Measurements from ENCODE around the gene BRD3OS. TPM values are rescaled to one million over a fixed set of nuclear protein-coding genes. Genes with fewer than 3 reads are reported as not detected.

The BRD3OS gene
- total and polyA plus RNA-seq, 2 experiments from 2014 or later = 36.3 to 36.6 TPM

DNA sequence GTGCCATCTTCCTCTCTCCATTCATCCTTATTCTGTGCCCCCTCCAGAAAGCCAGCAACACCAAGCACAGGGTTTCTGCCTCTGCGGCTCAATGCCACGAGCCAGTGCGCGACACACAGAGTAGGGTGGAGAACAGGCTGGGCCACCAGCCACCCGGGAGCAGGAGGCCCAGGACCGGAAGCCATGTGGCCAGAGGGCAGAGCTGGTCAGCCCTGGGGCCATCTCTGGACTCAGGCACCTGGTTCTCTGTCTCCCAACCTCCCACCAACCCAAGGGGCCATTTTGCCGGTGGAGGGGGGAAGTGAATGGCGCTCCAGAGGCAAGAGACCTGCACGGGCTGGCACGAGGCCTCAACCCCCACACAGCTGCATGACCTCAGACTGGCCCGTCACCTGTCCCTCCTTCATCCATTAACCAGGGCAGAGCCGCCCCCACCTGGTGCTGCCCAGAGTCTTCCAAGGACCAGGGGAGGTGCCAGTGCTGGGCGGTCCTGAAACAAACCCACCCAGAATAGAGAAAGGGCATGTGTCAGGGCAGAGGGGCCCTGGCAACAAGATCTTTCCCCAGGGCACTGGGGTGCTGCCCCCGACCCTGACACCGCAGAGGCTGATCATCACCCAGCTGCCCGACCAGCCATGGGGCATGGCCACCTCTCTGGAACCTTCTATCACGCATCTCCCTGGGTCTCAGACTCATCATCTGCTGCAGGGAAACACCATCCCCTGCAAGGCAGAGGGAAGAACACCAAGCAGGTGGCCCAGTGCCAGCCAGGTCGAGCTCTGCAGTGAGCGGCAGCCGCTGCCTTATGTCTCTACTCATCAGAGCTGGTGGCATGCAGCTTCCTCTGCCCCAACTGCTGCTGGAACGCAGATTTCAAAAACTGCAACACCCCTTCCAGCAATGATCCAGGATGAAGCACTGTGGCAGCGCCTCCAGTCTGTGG lies 45.1 kb upstream of the BRD3OS start:
- Histone ChIP-seq H3K4me3 (no peak overlapping the region), H3F3A (ENCODE audit: insufficient read depth) (no peaks in the 10 kb centered on the region), H3K79me2 (ENCODE audit: insufficient read depth) (peaks cover 97% of the 10 kb centered on the region), H3K9me2 (ENCODE audit: insufficient read depth) (no peaks in the 10 kb centered on the region), H3K27me3 (replicated peaks; ENCODE audit: insufficient read depth) (no peaks in the 10 kb centered on the region), H3K36me3 (ENCODE audit: low read depth) (no peaks in the 10 kb centered on the region), H3K27ac (no peak overlapping the region), H3K4me2 (ENCODE audit: unreplicated experiment) (no peak overlapping the region), H2AFZ (peak overlapping the region; percentile 48; the same call in 1 of the 2 replicates), H3K9me3 (ENCODE audit: low read depth) (no peaks in the 10 kb centered on the region), H3K4me1 (ENCODE audit: insufficient read depth) (peaks cover 10% of the 10 kb centered on the region; the same call in 1 of the 2 replicates), H3K9ac (peak overlapping the region; percentile 28; the same call in 1 of the 2 replicates), H4K20me1 (ENCODE audit: insufficient read depth) (no peaks in the 10 kb centered on the region)
- DNase-seq = no peak
- TF ChIP-seq EZH2phosphoT487 (IDR thresholded peaks at IDR 0.05; ENCODE audit: insufficient read depth, low read depth) = no peak
- in situ Hi-C loops (cut with MboI) = no loop called here
- WGBS, 2 experiments (ENCODE audit: low coverage in 1 of 2, low lambda C conversion rate in 2 of 2, missing lambda C conversion rate in 2 of 2) = 80 to 83% methylated on average over 20 to 22 of the region's 22 CpGs

DNA sequence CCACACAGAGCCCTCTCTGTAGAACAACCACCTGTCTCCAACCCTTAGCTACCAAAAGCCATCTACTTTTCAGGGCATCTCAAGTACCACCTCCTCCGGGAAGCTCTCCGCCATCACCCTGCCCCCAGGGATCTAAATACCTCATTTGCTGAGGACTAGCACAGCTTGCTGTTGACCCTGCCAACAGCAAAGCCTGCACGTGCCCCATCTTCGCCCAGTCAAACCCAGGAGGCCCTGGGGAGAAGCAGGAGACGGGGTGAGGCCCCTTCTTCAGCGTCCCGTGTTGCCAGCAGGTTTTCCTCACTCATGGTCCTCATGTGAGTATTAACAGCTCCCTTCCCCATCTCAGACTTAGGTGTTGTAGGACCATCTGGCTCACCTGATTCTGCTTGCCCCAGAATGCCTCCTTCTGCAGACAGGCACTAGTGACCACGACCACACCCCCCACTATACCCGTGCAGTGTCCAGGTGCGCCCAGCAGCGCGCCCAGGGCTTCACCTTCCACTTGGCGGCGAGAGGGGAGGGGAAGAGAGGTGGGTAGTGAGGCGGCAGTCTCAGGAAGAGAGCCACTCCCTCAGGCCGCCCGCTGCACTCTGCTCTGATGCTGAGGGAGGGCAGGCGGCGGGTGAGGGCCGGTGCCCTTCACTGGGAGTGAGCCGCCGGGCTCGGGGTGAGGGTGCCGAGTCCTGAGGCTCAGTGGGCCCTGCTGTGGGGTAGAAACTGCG lies 44.3 kb upstream of the BRD3OS start:
- in situ Hi-C loops (cut with MboI) = no loop called here
- Histone ChIP-seq H4K20me1 (ENCODE audit: insufficient read depth) (no peaks in the 10 kb centered on the region; the same call in 1 of the 2 replicates), H2AFZ (no peak overlapping the region), H3K27me3 (replicated peaks; ENCODE audit: insufficient read depth) (no peaks in the 10 kb centered on the region), H3K9me3 (ENCODE audit: low read depth) (no peaks in the 10 kb centered on the region), H3F3A (ENCODE audit: insufficient read depth) (no peaks in the 10 kb centered on the region), H3K4me3 (no peak overlapping the region), H3K27ac (no peak overlapping the region), H3K4me2 (ENCODE audit: unreplicated experiment) (no peak overlapping the region), H3K9me2 (ENCODE audit: insufficient read depth) (no peaks in the 10 kb centered on the region), H3K79me2 (ENCODE audit: insufficient read depth) (peaks cover 97% of the 10 kb centered on the region), H3K9ac (no peak overlapping the region), H3K4me1 (ENCODE audit: insufficient read depth) (peaks cover 10% of the 10 kb centered on the region; the same call in 1 of the 2 replicates), H3K36me3 (ENCODE audit: low read depth) (no peaks in the 10 kb centered on the region)
- TF ChIP-seq EZH2 (IDR thresholded peaks at IDR 0.05; ENCODE audit: insufficient read depth, poor library complexity, severe bottlenecking) (no peak), EZH2phosphoT487 (IDR thresholded peaks at IDR 0.05; ENCODE audit: insufficient read depth, low read depth) (no peak)
- 89 to 91% methylated on average over 25 of the region's 25 CpGs for WGBS, 2 experiments (ENCODE audit: low coverage in 1 of 2, low lambda C conversion rate in 2 of 2, missing lambda C conversion rate in 2 of 2)
- DNase-seq = no peak

DNA sequence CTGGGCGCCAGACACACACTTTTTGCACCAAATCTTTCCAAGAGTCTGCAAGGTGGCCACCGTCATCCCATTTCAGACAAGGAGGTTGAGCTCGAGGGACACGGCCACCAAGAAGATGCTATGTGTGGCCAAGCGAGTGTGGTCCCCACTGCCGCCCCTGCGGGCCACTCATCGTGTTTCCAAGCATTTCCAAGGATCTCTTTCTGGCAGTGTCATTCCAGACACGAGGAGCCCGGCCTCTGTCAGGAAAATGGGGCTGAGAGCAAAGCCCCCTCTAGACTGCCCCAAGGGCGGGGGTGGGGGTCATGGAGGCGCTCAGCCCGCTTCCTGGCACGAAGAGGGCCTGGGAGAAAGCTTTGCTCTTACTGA lies 43.7 kb upstream of the BRD3OS start:
- H2AFZ ChIP-seq = no peak overlapping the region
- 95% methylated on average over 13 to 14 of the region's 14 CpGs for WGBS, 2 experiments (ENCODE audit: low coverage in 1 of 2, low lambda C conversion rate in 2 of 2, missing lambda C conversion rate in 2 of 2)
- no peaks in the 10 kb centered on the region for H3K27me3 ChIP-seq (replicated peaks; ENCODE audit: insufficient read depth)
- H3K79me2 ChIP-seq (ENCODE audit: insufficient read depth) = peaks cover 97% of the 10 kb centered on the region
- no peak overlapping the region for H3K27ac ChIP-seq
- in situ Hi-C loops (cut with MboI) = no loop called here
- no peak overlapping the region for H3K4me2 ChIP-seq (ENCODE audit: unreplicated experiment)
- H4K20me1 ChIP-seq (ENCODE audit: insufficient read depth) = no peaks in the 10 kb centered on the region; the same call in 1 of the 2 replicates
- DNase-seq = no peak
- no peak for TF ChIP-seq EZH2 (IDR thresholded peaks at IDR 0.05; ENCODE audit: insufficient read depth, poor library complexity, severe bottlenecking)
- no peak for TF ChIP-seq EZH2phosphoT487 (IDR thresholded peaks at IDR 0.05; ENCODE audit: insufficient read depth, low read depth)
- no peak overlapping the region for H3K9ac ChIP-seq
- H3K9me2 ChIP-seq (ENCODE audit: insufficient read depth) = no peaks in the 10 kb centered on the region
- H3F3A ChIP-seq (ENCODE audit: insufficient read depth) = no peaks in the 10 kb centered on the region
- no peak overlapping the region for H3K4me3 ChIP-seq
- peaks cover 10% of the 10 kb centered on the region; the same call in 1 of the 2 replicates for H3K4me1 ChIP-seq (ENCODE audit: insufficient read depth)
- no peaks in the 10 kb centered on the region for H3K36me3 ChIP-seq (ENCODE audit: low read depth)
- H3K9me3 ChIP-seq (ENCODE audit: low read depth) = no peaks in the 10 kb centered on the region

DNA sequence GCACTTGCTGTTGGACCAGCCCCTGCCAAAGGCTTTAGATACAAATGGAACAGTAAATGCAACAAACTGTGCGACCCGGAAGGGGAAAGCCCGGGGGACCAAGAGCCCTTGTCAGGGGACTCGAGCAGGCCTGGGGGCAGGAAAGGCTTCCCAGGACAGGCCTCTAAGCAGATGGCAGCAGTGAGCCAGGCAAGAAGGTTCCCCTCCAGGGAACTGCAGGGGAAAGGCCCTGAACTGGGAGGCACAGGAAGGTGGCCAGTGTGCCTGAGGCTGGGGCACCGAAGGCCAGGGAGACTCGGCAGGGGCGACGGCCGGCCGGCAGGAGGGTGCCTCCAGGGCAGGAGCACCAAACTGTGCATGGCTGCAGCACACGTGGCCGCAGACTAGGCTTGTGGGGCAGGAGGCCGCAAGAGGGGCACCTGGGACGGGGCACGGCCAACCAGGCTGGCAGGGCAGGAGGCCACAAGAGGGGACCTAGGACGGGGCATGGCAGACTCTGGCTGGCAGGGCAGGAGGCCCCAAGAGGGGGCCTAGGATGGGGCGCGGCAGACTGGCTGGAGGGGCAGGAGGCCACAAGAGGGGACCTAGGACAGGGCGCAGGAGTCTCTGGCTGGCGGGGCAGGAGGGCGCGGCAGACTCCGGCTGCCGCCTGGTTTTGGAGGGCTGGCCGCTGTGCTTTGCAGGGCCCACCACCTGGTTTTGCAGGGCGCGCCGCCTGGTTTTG lies 43.2 kb upstream of the BRD3OS start:
- H2AFZ ChIP-seq = no peak overlapping the region
- H3K9ac ChIP-seq = no peak overlapping the region
- no peak for DNase-seq
- H3K27me3 ChIP-seq (replicated peaks; ENCODE audit: insufficient read depth) = no peaks in the 10 kb centered on the region
- H3K9me2 ChIP-seq (ENCODE audit: insufficient read depth) = no peaks in the 10 kb centered on the region
- peaks cover 10% of the 10 kb centered on the region; the same call in 1 of the 2 replicates for H3K4me1 ChIP-seq (ENCODE audit: insufficient read depth)
- H3K79me2 ChIP-seq (ENCODE audit: insufficient read depth) = peaks cover 97% of the 10 kb centered on the region
- no peaks in the 10 kb centered on the region for H3K36me3 ChIP-seq (ENCODE audit: low read depth)
- no peak overlapping the region for H3K4me2 ChIP-seq (ENCODE audit: unreplicated experiment)
- no peak overlapping the region for H3K27ac ChIP-seq
- in situ Hi-C loops (cut with MboI) = no loop called here
- no peak for TF ChIP-seq EZH2 (IDR thresholded peaks at IDR 0.05; ENCODE audit: insufficient read depth, poor library complexity, severe bottlenecking)
- TF ChIP-seq EZH2phosphoT487 (IDR thresholded peaks at IDR 0.05; ENCODE audit: insufficient read depth, low read depth) = no peak
- no peaks in the 10 kb centered on the region for H3F3A ChIP-seq (ENCODE audit: insufficient read depth)
- 93 to 94% methylated on average over 25 to 28 of the region's 28 CpGs for WGBS, 2 experiments (ENCODE audit: low coverage in 1 of 2, low lambda C conversion rate in 2 of 2, missing lambda C conversion rate in 2 of 2)
- H3K9me3 ChIP-seq (ENCODE audit: low read depth) = no peaks in the 10 kb centered on the region
- no peak overlapping the region for H3K4me3 ChIP-seq
- no peaks in the 10 kb centered on the region; the same call in 1 of the 2 replicates for H4K20me1 ChIP-seq (ENCODE audit: insufficient read depth)
